ENCODE data around the gene MTG1. TPM values are rescaled to one million over a fixed set of nuclear protein-coding genes. Genes with fewer than 3 reads are reported as not detected.

Gene MTG1
- total and polyA plus RNA-seq, 3 donors from 2014 or later: 72.9 to 84.8 (median 76.1) TPM

DNA sequence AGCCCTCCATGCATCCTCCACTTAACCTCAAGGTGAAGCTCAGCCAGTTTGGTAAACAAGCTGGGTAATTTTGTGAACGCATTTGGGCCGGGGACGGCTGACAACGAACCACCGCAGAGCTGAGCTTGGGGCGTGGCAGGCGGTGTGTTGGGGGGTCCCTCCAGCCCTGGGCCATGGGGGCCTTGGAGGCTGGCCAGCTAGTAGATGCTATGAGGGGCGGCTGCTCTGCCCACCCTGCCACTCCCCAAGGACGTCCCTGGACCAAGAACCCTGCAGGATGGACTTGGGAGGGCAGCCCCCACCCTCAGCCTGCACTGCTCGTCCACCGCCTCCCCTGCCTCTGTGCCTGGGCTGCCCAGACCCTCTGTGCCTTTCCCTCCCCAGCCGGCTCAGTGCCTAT lies 47.8 kb downstream of the MTG1 start:
- Histone ChIP-seq H3K4me1 (peaks cover 2% of the 10 kb centered on the region), H3K9me3 (no peaks in the 10 kb centered on the region), H3K27ac (no peak overlapping the region), H3K4me3 (no peak overlapping the region), H3K36me3 (ENCODE audit: low read depth, missing control alignments) (no peaks in the 10 kb centered on the region), H3K27me3 (no peaks in the 10 kb centered on the region)
- no peak for DNase-seq
- intact Hi-C loops (cut with DNase I; ENCODE audit: low total_unique reads): no loop called here
- no peak for TF ChIP-seq POLR2A (IDR thresholded peaks at IDR 0.05)
- no peak for TF ChIP-seq CTCF (IDR thresholded peaks at IDR 0.05)
- 85 to 87% methylated on average over 5 to 12 of the region's 12 CpGs for WGBS, 2 donors

DNA sequence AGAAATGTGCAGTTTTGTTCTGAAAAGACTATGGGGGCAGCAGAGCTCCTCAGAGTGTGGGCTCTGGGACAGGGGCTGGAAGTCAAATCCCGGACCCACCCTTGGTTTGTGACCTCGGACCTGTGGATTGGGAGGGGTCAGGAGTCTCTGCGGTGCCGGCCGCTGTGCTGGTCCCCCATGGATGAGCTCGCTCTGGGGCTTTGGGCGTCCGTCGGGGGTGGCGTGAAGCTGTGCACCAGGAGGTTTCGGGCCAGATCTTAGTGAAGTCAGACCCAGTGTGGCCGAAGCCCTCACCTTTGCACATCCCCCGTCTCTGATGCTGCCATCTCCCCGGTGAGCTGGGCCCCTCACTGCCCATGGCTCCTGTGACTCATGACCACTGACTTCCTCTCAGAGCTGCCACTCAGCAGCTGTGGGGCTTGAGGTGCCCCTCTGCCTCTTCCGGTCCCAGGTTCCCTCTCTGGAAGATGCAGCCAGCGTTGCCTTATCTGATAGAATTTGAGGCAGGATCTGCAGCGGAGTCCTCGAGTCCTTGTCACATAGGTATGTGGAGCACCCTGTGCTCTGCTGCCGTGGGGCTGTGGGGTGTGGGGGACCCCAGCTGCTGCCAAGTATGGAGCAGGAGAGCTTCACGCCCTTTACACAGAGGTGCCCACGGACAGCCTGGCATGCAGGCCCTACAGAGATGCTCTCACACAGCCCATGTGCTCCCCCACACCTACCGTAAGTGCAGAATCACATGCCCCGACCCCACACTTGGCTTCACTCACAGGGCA lies 48.4 kb downstream of the MTG1 start:
- Histone ChIP-seq H3K4me3 (no peak overlapping the region), H3K4me1 (peaks cover 2% of the 10 kb centered on the region), H3K27me3 (no peaks in the 10 kb centered on the region), H3K9me3 (no peaks in the 10 kb centered on the region), H3K27ac (no peak overlapping the region), H3K36me3 (ENCODE audit: low read depth, missing control alignments) (no peaks in the 10 kb centered on the region)
- no peak for TF ChIP-seq POLR2A (IDR thresholded peaks at IDR 0.05)
- TF ChIP-seq CTCF (IDR thresholded peaks at IDR 0.05): no peak
- DNase-seq: no peak
- 86 to 92% methylated on average over 15 to 23 of the region's 23 CpGs for WGBS, 2 donors
- intact Hi-C loops (cut with DNase I; ENCODE audit: low total_unique reads): no loop called here

- no peaks in the 10 kb centered on the region for H3K4me1 ChIP-seq
- H3K9me3 ChIP-seq: no peaks in the 10 kb centered on the region
- no peak for DNase-seq
- intact Hi-C loops (cut with DNase I; ENCODE audit: low total_unique reads): no loop called here
- no peaks in the 10 kb centered on the region for H3K36me3 ChIP-seq (ENCODE audit: low read depth, missing control alignments)
- H3K27ac ChIP-seq: no peak overlapping the region
- WGBS, 2 donors: 91 to 98% methylated on average over 6 to 16 of the region's 16 CpGs
- TF ChIP-seq POLR2A (IDR thresholded peaks at IDR 0.05) (no peak), CTCF (IDR thresholded peaks at IDR 0.05) (no peak)
- no peak overlapping the region for H3K4me3 ChIP-seq
- H3K27me3 ChIP-seq: no peaks in the 10 kb centered on the region
These were observed 49.3 kb downstream of the MTG1 start for GRCh38 chr10:133442967-133443924.

GRCh38 chr10:133444342-133445267 lies 50.6 kb downstream of the MTG1 start:
- intact Hi-C loops (cut with DNase I; ENCODE audit: low total_unique reads): no loop called here
- DNase-seq: no peak
- no peaks in the 10 kb centered on the region for H3K4me1 ChIP-seq
- H3K4me3 ChIP-seq: no peak overlapping the region
- H3K27ac ChIP-seq: no peak overlapping the region
- no peaks in the 10 kb centered on the region for H3K27me3 ChIP-seq
- H3K9me3 ChIP-seq: no peaks in the 10 kb centered on the region
- no peaks in the 10 kb centered on the region for H3K36me3 ChIP-seq (ENCODE audit: low read depth, missing control alignments)
- WGBS, 2 donors: 87 to 94% methylated on average over 7 to 12 of the region's 12 CpGs
- no peak for TF ChIP-seq CTCF (IDR thresholded peaks at IDR 0.05)
- no peak for TF ChIP-seq POLR2A (IDR thresholded peaks at IDR 0.05)
